Hepatocyte (in vitro differentiated cells): ENCODE results near the gene ASB2.

ENCODE experiments used
- CTCF ChIP-seq: fragments of 200-600 bp; sonication (generic); IDR thresholded peaks from 2 replicates; pipeline ENCODE4 v1.5.1; 2016; ENCODE audit warnings: antibody characterized with exemption, mild to moderate bottlenecking; ENCODE audit not compliant: poor library complexity
- EZH2 ChIP-seq: fragments of 200-600 bp; sonication (generic); IDR thresholded peaks from 2 replicates; pipeline ENCODE4 v1.6.1; 2016; ENCODE audit warnings: antibody characterized with exemption, mild to moderate bottlenecking, borderline replicate concordance
- EZH2phosphoT487 ChIP-seq: fragments of 200-600 bp; sonication (generic); IDR thresholded peaks from one replicate; pipeline ENCODE4 v1.6.1; 2018; ENCODE audit warnings: antibody characterized with exemption, mild to moderate bottlenecking, low read depth, moderate library complexity; ENCODE audit not compliant: unreplicated experiment, severe bottlenecking

- no peak for TF ChIP-seq EZH2
- no peak for TF ChIP-seq CTCF
- TF ChIP-seq EZH2phosphoT487 = no peak
These were observed 8.6 kb downstream of the ASB2 start for GRCh38 chr14:93967637-93968250.
